NCI-H1417 treated with DMSO at 0.1 percent for 48 hours (cell line): Measurements from ENCODE around the gene ATOH7.
"Not testable (repeated sequence)": the region's sequence is repeated elsewhere in the genome, so short reads cannot be mapped to it uniquely, and the experiment has no call there.

Experiments used
- DNase-seq: peaks from one replicate; lab custom pipeline; 2025; lab: John Stamatoyannopoulos, UW

The ATOH7 gene

DNA sequence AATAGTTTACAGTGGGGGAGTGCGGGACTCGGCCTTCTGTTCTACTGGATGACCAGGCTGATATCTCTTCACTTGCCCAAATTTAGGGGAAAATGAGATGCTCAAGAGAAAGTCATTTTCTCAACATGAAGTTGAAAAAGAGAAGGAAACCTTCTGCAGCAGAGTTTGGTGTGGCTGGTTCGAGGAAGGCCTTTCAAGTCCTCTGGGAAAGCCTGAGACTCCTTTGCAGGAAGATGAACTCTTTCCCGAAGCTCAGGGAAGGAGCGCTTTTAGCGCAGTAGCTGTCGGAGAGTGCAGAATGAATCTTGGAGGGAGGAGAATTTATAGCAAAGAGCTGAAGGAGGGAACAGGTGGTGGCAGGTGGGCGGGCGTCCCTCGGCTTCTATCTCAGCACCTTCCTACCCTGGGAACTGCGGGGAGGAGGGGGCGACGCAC is at the start of gene ATOH7:
TSS of gene ATOH7 (minus strand) at position 297 of the 435 bp plus-strand sequence. CDS start 436 bp downstream, outside the sequence.
- no peak for DNase-seq

DNA sequence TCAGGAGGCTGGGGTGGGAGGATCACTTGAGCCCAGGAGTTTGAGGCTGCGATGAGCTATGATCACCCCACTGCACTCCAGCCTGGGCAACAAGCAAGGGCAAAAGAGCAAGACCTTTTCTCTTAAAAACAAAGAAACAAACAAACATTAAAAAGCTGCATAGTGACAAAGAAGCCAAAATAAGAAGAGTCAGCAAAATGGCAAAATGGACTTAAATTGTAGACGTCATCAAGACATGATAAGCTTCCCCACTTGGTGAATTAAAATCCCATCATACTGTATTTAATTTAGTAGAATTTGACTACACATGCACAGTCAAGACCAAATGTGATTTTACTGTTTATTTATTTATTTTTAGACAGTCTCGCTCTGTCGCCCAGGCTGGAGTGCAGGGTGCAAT is 48.8 kb upstream of the ATOH7 start:
- DNase-seq, result no peak

DNA sequence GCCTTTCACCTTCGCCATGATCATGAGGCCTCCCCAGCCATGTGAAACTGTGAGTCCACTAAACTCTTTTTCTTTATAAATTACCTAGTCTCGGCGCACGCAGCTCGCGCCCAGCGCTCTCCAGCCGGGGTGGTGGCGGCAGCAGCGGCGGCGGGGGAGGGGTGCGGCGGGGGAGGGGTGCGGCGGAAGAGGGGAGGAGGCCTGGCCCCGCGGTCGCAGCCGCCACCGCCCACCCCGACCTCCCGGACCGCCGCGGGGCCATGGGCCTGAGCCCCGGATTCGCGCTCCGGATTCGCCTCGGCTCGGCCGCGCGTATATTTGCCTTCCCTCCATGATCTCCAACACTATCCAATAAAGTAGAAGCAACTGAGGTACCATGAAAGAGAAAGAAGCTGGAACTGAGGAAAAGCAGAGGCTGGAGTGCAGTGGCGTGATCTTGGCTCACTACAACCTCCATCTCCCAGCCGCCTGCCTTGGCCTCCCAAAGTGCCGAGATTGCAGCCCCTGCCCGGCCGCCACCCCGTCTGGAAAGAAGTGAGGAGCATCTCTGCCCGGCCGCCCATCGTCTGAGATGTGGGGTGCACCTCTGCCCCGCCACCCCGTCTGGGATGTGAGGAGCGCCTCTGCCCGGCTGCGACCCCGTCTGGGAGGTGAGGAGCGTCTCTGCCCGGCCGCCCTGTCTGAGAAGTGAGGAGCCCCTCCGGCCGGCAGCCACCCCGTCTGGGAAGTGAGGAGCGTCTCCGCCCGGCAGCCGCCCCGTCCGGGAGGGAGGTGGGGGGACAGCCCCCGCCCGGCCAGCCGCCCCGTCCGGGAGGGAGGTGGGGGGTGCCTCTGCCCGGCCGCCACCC is 47.2 kb upstream of the ATOH7 start:
- not testable (repeated sequence) for DNase-seq

GRCh38 chr10:68277814-68278213 is 45.9 kb upstream of the ATOH7 start:
- not testable (repeated sequence) for DNase-seq

- no peak for DNase-seq
These were observed 44.3 kb upstream of the ATOH7 start for GRCh38 chr10:68276224-68276623.

DNA sequence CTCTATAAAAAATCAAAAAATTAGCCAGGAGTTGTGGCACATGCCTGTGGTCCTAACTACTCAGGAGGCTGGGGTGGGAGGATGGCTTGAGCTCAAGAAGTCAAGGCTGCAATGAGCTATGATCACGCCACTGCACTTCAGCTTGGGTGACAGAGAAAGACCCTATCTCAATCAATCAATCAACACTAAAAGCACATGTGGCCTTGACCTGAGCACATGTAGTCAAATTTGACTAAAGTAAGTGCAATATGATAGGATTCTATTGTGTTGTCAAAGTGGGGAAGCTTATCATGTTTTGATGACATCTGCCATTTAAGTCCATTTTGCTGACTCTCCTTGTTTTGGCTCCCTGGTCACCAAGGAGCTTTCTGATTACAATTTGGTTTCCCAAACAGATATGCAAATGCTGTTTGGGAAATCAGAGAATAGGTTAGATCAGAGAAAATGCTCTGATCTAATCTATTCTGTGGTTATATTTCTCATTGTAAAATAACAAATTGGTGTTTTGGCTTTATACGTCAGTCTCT is 43.8 kb upstream of the ATOH7 start:
- no peak for DNase-seq

DNA sequence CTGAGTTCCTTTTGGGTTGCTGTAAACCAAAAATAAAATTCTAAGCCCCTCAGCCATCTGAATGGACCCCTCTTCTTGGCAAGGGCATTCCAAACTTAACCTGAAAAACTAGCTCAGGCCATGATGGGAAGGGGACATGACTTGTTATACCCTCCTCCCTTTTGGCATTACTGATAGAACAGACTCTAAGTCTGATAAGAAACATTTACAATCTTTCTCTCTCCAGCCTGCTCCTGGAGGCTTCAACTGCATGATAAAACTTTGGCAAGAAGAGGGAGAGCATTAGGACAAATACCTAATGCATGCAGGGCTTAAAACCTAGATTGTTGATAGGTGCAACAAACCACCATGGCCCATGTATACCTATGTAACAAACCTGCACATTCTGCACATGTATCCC is 40.9 kb upstream of the ATOH7 start:
- no peak for DNase-seq

DNA sequence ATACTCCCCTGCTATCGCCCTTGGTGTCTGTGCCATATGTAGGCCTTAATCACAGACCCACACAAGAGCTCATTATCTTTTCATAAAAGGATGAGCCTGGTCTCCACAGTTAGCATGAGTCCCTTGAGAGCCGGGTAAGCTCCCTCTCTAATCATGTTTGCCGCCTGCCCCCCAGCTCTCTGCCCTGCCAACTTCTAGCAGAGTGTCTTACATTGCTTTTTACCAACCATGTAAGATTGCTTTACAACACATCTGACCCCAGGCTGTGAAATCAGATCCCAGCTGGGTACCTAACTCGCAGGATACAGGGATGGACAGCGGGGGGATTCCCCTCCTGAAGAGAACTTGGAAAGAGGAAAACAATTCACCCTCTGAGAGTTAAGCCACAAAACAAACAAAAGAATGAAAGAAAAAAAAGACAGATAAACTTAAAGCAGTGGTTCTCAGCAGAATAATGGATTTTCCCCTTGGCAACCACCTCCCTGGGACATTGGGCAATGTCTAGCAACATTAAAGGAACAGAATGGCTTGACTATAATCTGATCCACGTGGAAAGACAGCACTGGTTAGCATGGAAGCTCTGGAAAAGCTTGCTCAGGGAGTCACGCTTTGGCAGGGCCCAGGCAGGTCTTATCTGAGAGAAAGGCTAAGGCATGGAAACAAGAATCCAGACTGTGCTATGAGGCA is 39.4 kb upstream of the ATOH7 start:
- DNase-seq, result no peak

- no peak for DNase-seq
These were observed 37.8 kb upstream of the ATOH7 start for GRCh38 chr10:68269562-68270290.

- no peak for DNase-seq
These were observed 29.4 kb upstream of the ATOH7 start for GRCh38 chr10:68261132-68261856.

- DNase-seq, result no peak
These were observed 21.4 kb upstream of the ATOH7 start for GRCh38 chr10:68253346-68253745.

DNA sequence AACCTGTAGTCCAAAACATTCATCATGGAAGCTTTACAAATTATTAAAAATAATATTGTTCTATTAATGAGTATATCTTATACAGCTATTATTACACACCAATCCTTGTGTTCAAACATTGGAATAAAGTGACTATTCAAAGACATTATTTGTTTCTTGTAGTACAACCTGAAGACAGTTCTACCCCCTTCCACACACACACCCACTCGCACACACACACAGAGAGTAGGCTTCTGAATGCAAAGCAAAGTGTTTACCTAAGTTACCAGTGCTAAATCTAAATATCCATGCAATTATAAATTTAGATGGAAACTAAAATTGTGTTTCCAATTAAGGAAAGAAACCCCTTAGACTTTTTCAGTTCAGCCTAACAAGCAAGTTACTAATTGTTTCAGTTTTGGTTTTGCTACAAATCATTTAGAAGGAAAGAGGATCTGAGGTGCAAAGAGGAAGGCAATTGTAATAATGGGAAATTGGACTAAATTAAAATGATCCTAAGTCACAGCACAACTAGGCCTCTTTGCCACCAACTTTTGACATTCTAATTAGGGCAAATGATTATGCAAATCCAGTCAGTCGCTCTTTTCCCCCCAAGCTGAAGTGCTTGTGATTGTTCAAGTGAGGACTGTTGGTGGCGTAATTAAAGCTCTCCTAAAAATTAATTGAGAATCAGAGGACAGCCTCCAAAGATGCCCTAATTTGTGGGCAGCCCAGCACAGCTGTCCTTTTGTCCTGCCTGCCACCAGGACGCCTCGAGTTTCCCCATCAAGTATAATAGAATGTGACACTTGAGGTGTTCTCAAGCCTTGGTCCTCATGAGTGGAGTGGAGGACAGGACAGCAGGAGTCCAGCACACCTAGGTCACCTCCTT is 19.9 kb upstream of the ATOH7 start:
- DNase-seq, result no peak

DNA sequence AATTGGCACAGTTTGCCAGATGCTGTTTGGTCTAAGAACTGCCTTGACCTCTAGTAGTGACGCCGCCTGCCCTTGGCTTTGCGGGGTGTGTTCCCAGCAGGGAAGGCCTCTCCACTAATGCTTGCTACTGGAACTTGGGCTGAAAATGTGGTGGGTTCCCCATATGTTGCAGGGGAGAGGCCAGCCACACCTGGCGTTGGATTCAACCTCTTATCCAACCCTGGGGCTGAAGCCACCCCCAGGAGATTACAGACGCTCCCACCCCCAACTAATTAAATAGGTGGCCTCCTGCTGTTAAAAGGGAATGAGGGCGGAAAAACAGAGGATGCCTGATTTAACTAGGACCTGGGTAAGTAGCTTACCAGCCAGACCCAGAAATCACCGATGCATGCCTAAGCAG is 19.2 kb upstream of the ATOH7 start:
- no peak for DNase-seq

GRCh38 chr10:68249297-68249696 is 17.4 kb upstream of the ATOH7 start:
- no peak for DNase-seq

- no peak for DNase-seq
These were observed 16.0 kb upstream of the ATOH7 start for GRCh38 chr10:68247931-68248330.

- DNase-seq, result not testable (repeated sequence)
These were observed 14.5 kb upstream of the ATOH7 start for GRCh38 chr10:68246397-68246796.

DNA sequence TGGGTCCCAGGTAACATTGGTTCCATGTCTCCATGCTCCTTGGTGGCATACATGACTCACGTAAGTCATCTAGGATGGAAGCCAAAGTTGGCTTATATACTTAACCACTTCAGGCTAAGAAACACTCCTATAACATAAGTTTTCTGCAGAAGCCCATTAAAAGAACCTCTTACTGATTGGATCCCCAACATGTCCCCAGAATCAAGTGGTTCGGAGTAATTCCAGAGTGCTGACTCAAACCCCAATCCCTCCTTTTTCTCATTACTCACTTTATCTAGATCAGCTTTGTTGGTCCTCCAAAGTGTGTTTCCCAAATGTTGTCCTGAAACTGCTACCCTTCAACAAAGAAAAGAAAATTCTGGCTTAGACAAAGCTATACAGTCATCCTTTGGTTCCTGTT is 10.1 kb upstream of the ATOH7 start:
- no peak for DNase-seq

GRCh38 chr10:68239596-68240150 is 7.8 kb upstream of the ATOH7 start:
- DNase-seq, result no peak

DNA sequence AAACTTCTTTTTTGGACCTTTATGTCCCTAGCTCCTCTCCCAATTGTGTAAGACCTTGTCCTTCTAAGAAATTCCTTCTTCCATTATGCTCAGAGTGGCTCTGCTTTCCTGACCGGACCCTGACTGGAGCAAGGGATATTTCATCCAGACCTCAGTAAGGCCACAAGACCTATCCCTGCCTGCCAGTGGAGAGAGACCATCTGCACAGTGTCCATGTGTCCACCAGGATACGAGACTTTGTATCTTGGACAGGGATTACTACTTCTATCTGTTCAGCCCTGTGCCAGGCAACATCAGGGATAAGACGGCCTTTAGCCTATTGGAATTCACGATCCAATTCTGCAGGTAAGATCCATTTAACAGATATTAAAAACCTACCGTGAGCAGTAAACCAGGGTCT is 7.2 kb upstream of the ATOH7 start:
- no peak for DNase-seq

DNA sequence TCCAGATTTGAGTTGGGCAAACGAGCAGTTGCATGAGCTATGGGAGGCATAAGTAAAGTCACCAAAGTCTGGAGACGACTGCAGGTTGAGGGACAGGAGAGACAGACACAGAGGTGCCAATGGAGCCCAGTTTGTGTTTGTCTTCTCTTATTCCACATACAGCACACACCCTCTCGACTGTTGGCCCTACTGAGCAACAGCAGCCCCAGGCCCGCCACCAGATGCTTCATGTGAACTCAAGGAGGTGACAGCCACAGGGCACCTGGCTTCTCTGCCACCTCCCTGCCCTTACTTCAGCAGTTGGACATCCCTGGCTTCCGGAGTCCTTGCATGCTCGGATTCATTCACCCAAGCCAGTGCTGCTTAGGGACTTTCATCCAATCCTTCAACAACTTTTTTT is 6.5 kb upstream of the ATOH7 start:
- DNase-seq, result no peak
